Measurements from ENCODE around the gene PRIMA1. TPM values are rescaled to one million over a fixed set of nuclear protein-coding genes. Genes with fewer than 3 reads are reported as not detected.

Gene PRIMA1
- total RNA-seq, 1 experiment from 2014 or later: 0.26 TPM

- ChIA-PET POLR2A (no interaction called here), CTCF (interaction anchor here (0.6 kb wide), 1 partner anchor 569 kb away, joined by 11 read pairs; no protein-coding TSS in a partner anchor)
- Histone ChIP-seq H3K27ac (ENCODE audit: low read length) (no peak overlapping the region), H3K27me3 (ENCODE audit: control insufficient read depth, insufficient read depth, low read length) (peaks cover 4% of the 10 kb centered on the region; the same call in 1 of the 2 replicates), H3K4me1 (ENCODE audit: control insufficient read depth, insufficient read depth, low read length) (no peaks in the 10 kb centered on the region), H3K36me3 (ENCODE audit: control insufficient read depth, insufficient read depth, low read length) (no peaks in the 10 kb centered on the region), H3K9me3 (ENCODE audit: control insufficient read depth, insufficient read depth, low read depth, low read length) (no peaks in the 10 kb centered on the region), H3K4me3 (ENCODE audit: low read depth in 2 of 2, low read length in 2 of 2) (no peak overlapping the region)
- TF ChIP-seq TCF7L2 (IDR thresholded peaks at IDR 0.05; ENCODE audit: low read depth, low read length) (no peak), REST (IDR thresholded peaks at IDR 0.05; ENCODE audit: insufficient read depth in 1 of 2, low read depth in 2 of 2, low read length in 1 of 2) (no peak), SIN3A (IDR thresholded peaks at IDR 0.05; ENCODE audit: borderline replicate concordance, insufficient read depth, low read depth, low read length) (no peak), POLR2AphosphoS5 (IDR thresholded peaks at IDR 0.05; ENCODE audit: low read depth, low read length) (no peak), CTCF (IDR thresholded peaks at IDR 0.05) (no peak)
- no TSS peak for BruUV-seq (replicated peaks)
- no peak for DNase-seq (ENCODE audit: low read depth, low spot score)
- ATAC-seq: no peak
- intact Hi-C loops (cut with micrococcal nuclease; ENCODE audit: unreplicated experiment): no loop called here
- in situ Hi-C loops (cut with HindIII; ENCODE audit: low pct_unique_long_range_greater_than_20kb, low sequenced_read_pairs): no loop called here
These were observed 6.5 kb upstream of the PRIMA1 start for GRCh38 chr14:93794756-93795155.

GRCh38 chr14:93793555-93794324 is 5.5 kb upstream of the PRIMA1 start:
- no peaks in the 10 kb centered on the region for H3K9me3 ChIP-seq (ENCODE audit: control insufficient read depth, insufficient read depth, low read depth, low read length)
- peaks cover 4% of the 10 kb centered on the region; the same call in 1 of the 2 replicates for H3K27me3 ChIP-seq (ENCODE audit: control insufficient read depth, insufficient read depth, low read length)
- H3K36me3 ChIP-seq (ENCODE audit: control insufficient read depth, insufficient read depth, low read length): no peaks in the 10 kb centered on the region
- POLR2A ChIA-PET: no interaction called here
- no TSS peak for BruUV-seq (replicated peaks)
- ATAC-seq (no peak), DNase-seq (ENCODE audit: low read depth, low spot score) (no peak)
- TF ChIP-seq CTCF (IDR thresholded peaks at IDR 0.05) (no peak), REST (IDR thresholded peaks at IDR 0.05; ENCODE audit: insufficient read depth in 1 of 2, low read depth in 2 of 2, low read length in 1 of 2) (no peak), POLR2AphosphoS5 (IDR thresholded peaks at IDR 0.05; ENCODE audit: low read depth, low read length) (no peak), SIN3A (IDR thresholded peaks at IDR 0.05; ENCODE audit: borderline replicate concordance, insufficient read depth, low read depth, low read length) (no peak), TCF7L2 (IDR thresholded peaks at IDR 0.05; ENCODE audit: low read depth, low read length) (no peak)
- H3K4me3 ChIP-seq (ENCODE audit: low read depth in 2 of 2, low read length in 2 of 2): no peak overlapping the region
- intact Hi-C loops (cut with micrococcal nuclease; ENCODE audit: unreplicated experiment): no loop called here
- H3K4me1 ChIP-seq (ENCODE audit: control insufficient read depth, insufficient read depth, low read length): no peaks in the 10 kb centered on the region
- CTCF ChIA-PET: no interaction called here
- H3K27ac ChIP-seq (ENCODE audit: low read length): no peak overlapping the region
- in situ Hi-C loops (cut with HindIII; ENCODE audit: low pct_unique_long_range_greater_than_20kb, low sequenced_read_pairs): no loop called here

Measured in Panc1 (cell line).